AG09309 (cell line): ENCODE results near the gene CDK9.

Experiments
- DNase-seq: peaks from one replicate; pipeline ENCODE4 v3.0.0-alpha.2; 2010; ENCODE audit warnings: low read depth
- H3K4me3 ChIP-seq: 2 replicates; pipeline ENCODE4 v1.5.1; 2011; ENCODE audit warnings: mild to moderate bottlenecking, low read depth, low read length, moderate library complexity; ENCODE audit not compliant: control insufficient read depth
- TF ChIP-seq, protein P1 (sequence below): IDR thresholded peaks from 2 replicates; pipeline ENCODE4 v1.5.1; 2011; ENCODE audit warnings: mild to moderate bottlenecking, low read depth, low read length, inconsistent platforms; ENCODE audit not compliant: insufficient read depth, control insufficient read depth; ENCODE audit errors: missing control alignments

Gene CDK9

DNA sequence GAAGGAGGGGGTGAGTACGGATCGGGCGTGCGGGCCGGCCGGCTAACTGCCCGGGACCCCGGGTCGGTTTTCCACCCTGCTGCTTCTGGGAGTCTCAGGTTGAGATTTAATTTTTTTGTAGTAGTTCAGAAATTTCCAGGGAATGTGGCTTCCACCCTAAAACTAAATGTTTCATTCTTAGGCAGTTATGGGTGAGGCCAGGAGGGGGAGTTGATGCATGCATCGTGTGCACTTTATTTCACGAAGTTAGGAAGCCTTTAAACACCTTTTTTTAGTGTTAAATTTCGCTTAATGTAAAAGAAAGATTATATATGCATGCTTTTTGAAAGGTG lies 905 bp downstream of the CDK9 start:
- no peak for DNase-seq
- H3K4me3 ChIP-seq = peak overlapping the region; percentile 87
- TF ChIP-seq, protein P1, sequence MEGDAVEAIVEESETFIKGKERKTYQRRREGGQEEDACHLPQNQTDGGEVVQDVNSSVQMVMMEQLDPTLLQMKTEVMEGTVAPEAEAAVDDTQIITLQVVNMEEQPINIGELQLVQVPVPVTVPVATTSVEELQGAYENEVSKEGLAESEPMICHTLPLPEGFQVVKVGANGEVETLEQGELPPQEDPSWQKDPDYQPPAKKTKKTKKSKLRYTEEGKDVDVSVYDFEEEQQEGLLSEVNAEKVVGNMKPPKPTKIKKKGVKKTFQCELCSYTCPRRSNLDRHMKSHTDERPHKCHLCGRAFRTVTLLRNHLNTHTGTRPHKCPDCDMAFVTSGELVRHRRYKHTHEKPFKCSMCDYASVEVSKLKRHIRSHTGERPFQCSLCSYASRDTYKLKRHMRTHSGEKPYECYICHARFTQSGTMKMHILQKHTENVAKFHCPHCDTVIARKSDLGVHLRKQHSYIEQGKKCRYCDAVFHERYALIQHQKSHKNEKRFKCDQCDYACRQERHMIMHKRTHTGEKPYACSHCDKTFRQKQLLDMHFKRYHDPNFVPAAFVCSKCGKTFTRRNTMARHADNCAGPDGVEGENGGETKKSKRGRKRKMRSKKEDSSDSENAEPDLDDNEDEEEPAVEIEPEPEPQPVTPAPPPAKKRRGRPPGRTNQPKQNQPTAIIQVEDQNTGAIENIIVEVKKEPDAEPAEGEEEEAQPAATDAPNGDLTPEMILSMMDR = peak; percentile 61

DNA sequence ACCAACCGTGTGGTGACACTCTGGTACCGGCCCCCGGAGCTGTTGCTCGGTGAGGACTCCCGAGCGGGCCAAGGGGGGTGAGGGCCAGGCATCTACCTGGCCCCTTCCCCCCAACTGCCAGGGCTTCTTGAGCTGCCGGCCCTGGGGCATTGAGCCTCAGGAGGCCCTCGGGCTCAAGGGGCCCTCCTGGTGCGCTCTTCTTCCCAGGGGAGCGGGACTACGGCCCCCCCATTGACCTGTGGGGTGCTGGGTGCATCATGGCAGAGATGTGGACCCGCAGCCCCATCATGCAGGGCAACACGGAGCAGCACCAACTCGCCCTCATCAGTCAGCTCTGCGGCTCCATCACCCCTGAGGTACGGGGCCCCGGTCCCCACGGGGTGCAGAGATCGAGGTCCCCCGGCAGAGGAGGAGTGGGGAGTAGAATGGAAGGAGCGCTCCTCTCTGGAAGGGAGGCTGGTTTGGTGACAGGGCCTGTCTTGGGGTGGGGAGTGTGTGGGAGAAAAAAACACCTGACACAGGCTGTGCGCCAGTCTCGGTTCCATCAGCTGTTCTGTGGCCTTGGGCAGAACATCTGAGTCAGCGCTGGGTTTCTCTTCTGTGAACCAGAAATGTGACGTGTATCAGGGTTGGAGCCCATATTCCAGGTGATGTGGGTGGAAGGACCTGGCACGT lies 2.6 kb downstream of the CDK9 start:
- H3K4me3 ChIP-seq = no peak overlapping the region
- TF ChIP-seq, protein P1 = no peak
- no peak for DNase-seq

DNA sequence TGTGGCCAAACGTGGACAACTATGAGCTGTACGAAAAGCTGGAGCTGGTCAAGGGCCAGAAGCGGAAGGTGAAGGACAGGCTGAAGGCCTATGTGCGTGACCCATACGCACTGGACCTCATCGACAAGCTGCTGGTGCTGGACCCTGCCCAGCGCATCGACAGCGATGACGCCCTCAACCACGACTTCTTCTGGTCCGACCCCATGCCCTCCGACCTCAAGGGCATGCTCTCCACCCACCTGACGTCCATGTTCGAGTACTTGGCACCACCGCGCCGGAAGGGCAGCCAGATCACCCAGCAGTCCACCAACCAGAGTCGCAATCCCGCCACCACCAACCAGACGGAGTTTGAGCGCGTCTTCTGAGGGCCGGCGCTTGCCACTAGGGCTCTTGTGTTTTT lies 3.3 kb downstream of the CDK9 start:
- no peak for DNase-seq
- no peak overlapping the region for H3K4me3 ChIP-seq
- TF ChIP-seq, protein P1 = no peak

DNA sequence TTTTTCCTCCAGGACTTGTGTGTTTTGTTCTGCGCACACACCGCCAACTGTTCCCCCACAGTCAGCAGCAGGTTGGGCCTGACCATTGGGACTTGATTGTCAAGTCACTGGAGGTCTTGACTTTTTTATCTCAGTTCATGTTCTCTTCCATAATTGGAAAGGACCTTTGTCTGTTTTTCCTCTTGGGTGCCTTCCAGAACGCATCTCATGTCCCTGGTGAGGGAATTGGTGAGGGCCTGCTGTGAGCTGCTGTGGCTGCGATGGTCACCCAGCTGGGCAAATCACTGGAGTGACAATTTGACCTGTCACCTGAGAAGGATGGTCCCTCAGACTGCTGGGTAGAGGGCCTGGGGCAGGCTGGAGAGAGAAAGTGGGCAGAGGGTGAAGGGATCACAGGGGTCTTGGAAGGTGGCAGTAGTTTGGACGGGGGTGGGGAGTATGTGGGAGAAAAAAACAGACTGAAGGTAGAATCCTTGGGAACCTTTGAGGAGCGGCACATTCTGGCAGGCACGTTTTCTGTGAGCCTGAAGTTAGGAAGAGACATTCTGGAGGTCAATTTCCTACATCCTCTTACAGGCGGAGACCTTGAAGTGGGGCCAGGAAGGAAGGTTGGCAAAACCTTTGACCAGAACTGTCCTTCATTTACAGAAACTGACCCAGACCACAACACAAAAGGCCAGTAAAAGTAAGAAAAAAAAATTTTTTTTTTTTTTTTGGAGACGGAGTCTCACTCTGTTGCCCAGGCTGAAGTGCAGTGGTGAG lies 4.4 kb downstream of the CDK9 start:
- DNase-seq = no peak
- TF ChIP-seq, protein P1 = no peak
- H3K4me3 ChIP-seq = no peak overlapping the region

DNA sequence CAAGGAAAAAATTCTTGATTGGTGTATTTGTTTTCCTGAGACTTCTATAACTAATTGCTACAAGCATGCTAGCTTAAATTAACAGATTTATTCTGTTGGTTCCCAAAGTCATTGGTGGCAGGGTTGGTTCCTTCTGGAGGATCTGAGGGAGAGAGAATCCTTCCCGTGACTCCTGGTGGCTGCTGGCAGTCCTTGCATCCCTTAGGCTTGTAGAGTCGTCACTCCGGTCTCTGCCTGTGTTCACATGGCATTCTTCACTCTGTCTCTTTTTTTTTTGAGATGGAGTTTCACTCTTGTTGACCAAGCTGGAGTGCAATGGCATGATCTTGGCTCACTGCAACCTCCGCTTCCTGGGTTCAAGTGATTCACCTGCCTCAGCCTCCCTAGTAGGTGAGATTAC lies 5.3 kb downstream of the CDK9 start:
- H3K4me3 ChIP-seq = no peak overlapping the region
- TF ChIP-seq, protein P1 = no peak
- DNase-seq = no peak

DNA sequence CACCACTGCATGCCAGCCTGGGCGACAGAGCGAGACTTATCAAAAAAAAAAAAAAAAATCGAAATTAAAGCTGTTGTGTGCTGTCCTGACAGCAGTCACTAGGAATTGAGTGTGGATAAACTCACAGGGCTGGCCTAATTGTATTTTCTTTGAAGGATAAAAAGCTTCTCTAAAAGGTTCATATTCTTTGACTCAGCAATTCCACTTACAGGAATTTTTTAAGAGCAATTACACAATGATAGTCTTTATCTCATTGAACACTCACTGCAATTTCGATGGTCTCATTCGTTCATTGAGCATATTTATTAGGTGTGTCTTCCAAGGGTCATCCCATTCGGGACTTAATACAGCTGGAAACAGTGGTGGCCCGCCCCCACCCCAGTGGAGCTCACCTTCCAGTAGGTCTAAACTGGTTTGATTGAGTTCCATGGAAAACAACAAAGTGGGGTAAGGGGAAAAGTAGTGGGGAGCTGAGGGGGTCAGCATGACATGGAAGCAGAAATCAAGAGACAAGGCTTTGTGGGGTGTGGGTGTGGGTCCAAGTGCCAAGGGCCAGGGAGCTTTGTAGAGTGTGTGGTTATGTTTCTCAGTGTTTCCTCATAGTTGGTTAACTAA lies 6.7 kb downstream of the CDK9 start:
- DNase-seq = no peak
- H3K4me3 ChIP-seq = no peak overlapping the region

More for the DNA sequence above, 6.7 kb downstream of the CDK9 start:
- TF ChIP-seq, protein P1 = no peak
